Ammon's horn (tissue), 1 donor: ENCODE results near the gene ABCA1.
A peak's percentile ranks its signal among the peaks of the same experiment; 100 is the strongest.

Source experiments
- DNase-seq: peaks from one replicate; pipeline ENCODE4 v3.0.0-alpha.2; 2016; ENCODE audit warnings: low spot score

ABCA1 gene

DNA sequence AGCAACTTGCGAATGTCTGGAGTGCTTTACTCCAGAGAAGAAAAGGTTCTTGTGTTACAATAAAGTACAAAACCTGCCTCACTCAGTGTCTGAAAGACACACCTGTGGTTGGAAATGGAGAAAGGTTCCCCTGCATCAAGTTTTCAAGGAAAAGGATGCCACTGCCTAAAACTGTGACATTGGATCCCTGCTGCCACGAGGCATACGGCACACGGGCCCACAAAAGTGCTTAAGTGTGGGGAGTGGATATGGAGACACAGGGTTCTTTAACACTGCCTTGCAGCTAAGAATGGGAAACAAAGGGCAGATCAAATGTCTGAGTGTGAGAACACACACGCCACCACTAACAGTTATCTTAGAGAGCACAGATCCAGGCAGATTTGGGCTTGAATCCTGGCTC, 89.0 kb downstream of the ABCA1 start:
- DNase-seq, result no peak

DNA sequence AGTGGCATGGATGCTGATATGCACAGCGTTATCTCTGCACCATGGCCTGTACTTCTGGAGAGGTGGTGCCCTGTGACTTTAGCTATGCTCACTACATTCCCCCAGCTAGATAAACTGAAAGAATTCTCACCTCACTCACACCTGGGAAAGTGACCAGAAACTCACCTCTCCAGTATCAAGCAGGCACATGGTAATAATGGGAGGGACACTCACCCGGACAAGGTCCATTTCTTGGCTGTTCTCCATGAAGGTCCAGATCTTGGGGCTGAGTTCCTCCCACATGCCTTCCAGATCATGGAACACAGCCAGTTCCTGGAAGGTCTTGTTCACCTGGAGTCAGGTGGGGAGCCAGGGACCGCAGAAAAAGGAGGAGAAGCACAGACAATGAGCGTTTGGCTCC, 91.2 kb downstream of the ABCA1 start:
- no peak for DNase-seq

DNA sequence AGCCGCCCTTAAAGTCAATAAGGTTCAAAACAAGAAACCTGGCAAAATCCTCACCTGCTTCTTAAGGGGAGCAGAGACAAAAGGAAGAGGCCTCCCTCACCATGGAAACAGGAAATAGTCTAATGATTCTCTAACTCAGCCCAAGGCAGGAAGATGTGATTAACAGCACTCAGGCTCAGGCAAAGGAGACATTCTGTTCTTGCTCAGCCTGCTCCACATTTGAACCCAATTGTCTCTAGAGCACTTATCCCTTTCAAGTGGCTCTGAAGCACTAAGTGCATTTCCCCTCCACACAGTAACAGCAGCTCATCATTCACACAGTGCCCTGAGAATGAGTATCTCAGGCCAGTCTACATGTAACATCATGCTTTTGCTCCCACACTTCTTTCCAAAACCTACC, 91.7 kb downstream of the ABCA1 start:
- no peak for DNase-seq

DNA sequence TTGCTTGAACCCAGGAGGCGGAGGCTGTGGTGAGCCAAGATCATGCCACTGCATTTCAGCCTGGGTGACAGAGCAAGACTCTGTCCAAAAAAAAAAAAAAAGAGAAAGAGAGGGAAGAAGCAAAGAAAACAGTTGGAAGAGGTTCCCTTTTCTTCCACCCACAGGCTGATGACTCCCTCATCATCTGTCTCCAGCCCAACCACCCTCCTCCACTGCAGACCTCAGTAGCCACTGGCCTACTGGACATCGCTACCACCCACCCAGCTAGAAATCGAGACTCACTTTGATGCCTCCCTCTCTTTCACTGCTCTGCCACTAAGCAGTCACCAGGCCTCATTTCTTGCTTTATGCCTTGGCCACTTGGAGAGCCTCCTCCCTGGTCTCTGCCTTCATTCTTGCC, 92.8 kb downstream of the ABCA1 start:
- no peak for DNase-seq

DNA sequence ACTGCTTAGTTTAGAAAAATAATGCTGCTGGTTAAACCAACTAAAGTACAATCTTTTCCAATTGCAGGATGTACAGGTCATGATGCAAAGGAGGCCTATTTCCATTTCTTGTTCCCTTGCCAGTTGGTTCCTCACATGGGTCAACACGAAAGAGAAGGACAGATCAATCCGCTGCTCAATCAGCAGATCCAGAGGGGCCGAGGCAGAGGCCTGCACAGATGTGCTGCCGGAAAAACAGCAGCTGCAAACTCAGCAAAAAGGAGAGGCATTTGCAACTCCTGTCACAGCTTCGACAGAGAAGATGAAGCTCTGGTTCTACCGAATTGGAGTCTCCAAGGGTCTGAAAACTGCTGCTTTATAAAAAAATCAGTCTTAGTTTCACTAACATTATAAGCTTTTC, 94.3 kb downstream of the ABCA1 start:
- DNase-seq, result no peak

DNA sequence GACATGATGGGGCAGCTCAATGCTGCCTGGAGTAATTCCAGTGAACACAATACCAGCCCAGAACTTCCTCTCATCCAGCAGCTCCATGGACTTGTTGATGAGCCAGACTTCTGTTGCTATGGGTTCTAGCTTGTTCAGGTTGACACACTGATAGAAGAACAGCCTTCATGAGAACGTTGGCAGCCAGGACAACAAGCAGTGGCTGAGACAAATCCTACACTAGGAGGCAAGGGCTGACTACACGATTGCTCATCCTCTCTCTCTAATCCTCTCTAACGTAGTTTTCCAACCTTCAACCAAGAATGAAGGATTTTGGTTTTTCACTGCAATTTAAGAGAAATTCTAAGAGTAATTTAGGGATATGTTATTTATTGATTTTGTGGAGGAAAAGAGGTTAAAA, 96.3 kb downstream of the ABCA1 start:
- DNase-seq, result peak; percentile 32

DNA sequence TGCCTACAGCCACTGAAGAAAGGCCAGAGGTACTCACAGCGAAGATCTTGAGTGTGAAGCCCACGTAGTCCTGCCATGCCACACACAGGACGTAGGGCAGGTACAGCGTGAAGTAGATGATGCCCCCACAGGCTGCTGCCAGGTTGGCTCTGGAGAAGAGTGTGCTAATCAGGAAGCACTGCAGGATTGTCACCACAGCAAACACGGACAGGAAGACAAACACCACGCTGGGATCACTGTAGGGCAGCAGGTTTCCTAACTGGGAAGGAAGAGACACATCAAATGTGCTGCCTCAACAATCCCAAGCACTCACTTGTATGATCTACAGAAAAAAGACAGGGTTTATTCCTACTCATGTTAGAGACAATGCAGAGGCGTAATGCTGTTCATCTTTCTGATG, 101.0 kb downstream of the ABCA1 start:
- DNase-seq, result no peak

DNA sequence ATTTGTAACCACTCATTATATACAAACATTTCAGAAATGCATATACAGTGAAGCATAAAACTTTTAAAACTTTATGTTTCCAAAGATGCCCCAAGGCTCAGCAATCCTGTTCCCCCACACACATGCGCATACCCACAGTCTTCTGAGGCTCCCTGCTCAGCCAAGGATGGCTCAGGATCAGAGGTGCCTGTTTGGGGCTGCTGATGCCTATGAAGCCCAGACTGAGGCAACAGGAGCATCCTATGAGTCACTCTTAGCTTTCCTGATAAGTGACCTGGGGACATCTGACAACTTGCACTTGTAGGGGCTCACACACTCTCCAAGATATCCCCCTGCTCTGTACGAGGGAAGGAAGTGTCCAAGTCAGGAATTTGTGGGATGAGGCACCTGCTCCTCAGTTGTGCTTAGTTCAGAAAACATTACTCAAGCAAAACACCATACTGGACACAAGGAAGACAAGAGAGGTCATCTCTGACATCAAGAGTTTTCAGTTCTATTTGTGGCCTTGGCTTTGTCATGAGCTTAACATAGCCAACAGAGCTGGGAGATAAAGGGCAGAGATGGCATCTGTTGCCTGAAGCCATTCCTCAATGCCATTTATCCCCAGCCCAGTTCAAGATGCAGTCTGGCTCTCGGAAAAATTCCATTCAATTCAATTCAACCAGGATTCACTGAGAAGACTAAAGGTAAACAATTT, 101.7 kb downstream of the ABCA1 start:
- no peak for DNase-seq

DNA sequence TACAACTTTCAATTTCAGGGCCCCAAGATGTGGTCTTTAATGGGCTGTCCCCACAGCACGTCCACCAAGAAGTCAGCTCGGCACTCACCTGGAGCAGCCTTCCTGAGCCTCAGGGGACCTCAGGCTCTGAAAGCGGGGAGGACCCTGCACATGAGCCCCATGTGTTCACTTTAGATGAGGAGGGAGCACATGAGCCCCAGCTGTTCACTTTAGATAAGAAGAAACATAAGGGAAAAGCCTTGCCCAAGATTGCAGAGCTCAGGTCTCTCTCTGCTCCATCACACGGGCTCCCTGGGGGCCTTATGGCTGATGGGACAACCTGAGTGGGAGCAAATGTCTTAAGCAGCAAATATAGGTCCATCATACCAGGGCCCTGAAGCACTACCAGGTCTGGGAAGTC, 107.6 kb downstream of the ABCA1 start:
- no peak for DNase-seq

DNA sequence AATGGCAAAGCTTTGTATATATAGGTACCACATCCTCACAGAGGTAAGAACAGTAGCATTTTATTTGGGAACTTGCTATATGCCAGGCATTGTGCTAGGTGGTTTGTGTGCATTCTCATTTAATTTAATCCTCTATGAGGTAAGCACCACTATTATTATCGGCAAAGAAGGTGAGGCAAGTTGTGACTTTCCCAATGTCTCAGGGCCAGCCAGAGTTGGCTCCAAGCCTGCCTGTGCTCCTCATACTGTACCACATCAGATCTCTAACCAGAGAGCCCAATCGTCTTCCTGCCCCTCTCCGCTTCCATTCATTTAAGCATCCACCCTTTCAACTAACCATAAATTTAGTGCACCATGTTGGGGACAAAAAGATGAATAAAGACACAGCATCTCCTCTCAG, 108.9 kb downstream of the ABCA1 start:
- DNase-seq, result no peak

DNA sequence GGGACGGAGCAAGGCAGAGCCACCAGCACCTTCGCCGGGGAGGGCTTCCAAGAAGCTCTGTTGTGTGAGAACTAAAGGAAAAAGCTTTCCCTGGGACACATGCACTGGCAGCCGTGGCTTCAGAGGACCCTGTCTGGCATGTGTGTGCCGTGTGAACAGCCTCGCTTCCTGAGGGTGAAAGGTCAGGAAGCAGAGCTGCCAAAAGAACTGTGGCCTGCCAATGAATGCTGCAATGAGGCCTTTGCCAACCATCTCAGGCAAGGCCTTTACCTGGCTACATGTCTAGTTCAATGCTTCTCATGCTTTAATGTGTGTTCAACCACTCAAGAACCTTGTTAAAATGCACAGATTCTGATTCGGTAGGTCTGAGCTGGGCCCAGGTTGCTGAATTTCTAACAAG, 110.5 kb downstream of the ABCA1 start:
- no peak for DNase-seq

DNA sequence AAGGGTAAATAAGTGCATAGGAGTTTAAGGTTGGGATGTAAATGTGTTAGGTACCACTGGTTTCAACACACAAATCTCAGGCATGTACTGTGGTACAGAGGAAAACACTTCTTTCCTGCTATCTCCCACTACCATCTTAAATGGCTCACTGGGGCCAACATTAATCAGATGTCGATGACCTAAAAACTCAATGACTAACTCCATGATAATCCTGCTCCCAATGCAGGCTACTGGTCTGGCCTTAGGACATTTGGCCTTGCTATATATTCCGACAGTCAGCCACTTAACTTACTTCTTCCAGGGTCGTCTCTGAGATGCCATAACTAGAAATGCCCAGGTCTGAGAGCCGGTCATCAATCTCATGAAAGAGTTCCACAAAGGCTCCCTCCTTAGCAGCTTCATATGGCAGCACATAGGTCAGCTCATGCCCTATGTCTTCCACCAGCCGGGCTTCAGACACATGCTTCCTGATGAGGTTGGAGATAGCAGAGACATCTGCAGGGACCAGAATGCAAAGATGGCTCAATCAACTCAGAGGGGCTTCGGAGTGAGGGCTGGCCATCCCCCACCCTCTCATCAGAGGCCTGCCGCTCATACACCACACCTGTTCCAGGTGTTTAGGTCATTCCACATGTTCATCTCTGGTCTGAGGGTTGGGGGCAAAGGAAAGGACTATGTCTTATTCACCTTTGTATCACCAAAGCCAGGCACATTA, 111.9 kb downstream of the ABCA1 start:
- no peak for DNase-seq

DNA sequence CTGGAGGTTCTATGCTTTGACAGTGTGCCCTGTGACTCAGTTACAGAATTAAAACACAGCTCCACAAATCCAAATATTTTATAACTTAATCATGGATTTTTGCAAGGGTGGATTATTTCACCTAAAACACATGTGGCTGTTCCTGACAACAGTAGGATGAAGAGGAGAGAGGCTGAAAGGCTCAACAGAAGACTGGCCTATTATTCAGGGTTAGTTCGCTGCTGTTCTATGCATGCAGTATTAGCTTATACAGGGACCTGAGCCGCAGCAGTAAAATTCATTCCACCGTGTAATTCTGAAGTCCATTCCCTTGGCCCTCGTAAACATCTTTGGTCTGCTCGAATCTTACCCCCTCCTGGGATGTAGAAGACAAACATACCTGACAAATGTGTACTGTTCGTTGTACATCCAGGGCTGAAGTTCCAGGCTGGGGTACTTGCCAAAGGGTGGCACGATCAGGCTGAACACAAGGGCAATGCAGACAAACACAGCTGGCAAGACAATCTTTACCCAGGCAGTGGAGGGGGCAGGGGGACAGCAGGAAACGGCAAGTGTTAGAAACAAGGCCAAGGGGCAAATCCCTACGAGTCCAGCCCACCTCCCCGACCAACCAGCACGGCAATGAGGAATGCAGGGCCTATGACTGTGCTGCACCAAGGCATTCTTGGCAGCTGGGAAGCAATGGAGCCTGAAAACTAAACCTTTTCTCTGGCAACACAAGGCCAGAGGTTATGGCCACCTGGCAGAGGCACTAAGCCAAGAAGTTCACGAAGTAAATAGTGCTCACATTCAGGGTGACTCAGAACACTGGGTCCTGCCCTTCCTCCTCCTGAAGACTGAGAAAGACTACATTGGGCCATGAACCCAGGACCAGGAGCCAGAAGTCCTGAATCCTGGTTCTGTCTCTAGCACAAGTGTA, 117.3 kb downstream of the ABCA1 start:
- DNase-seq, result peak; percentile 44

DNA sequence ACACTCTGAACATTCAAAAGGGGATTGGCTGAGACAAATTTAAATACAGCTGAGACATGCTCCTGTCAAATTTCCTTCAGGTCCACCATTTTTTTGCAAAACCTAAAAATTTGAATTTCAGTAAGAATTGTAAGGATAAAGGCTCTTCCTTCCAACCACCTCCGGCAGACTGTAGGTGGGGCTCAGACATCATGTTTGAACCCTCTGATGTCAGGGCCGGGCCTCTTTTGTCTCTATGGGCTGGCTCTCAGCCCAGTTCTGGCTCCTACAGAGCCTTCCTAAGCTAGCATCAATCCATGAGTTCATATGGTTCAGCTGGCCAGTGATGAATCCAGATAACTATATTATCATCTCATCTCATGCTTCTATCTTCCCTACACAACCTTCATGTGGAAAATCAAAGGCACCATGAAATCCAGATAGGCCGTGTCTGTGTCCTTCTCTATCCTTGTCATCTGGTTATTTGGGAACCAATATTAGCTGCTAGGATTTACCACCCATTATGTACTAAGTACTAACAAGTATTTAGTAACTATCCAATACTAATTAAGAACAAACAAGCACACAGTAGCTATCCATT, 119.8 kb downstream of the ABCA1 start:
- DNase-seq, result peak; percentile 48

DNA sequence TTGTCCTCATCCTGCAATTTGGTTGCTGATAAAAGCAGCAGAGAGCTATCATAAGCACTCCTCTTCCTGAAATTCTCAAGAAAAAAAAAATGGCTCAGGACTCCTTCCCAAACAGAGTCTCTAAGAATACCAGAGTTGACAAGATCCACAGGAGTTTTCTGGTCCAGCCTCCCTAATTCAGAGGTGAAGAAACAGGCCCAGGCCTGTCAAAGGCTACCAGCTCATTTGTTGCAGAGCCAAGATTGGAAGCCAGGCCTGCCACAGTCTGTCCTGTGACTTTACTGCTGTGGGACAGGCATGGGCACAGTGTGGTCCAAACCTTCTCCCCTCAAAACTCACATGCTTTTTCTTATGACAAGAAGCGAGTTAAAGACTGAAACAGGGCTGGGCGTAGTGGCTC, 122.5 kb downstream of the ABCA1 start:
- no peak for DNase-seq

DNA sequence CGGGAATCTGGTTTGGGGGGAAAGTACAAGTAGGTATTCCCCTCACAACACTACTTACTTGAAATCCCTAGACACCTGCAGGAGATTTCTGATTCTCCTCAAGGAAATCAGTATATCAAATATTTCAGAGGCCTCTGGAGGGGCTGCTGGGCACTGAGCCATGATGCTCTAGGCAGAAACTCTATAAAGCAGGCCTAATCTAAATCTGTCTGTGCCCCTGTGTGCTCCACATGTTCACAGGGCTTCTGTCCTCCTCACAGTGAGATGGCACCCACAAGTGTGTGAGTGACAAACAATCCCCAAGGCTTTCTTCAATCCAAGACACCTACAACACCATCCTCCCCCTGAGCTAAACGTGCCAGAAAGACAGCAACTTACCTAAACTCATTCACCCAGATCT, 125.0 kb downstream of the ABCA1 start:
- DNase-seq, result no peak

DNA sequence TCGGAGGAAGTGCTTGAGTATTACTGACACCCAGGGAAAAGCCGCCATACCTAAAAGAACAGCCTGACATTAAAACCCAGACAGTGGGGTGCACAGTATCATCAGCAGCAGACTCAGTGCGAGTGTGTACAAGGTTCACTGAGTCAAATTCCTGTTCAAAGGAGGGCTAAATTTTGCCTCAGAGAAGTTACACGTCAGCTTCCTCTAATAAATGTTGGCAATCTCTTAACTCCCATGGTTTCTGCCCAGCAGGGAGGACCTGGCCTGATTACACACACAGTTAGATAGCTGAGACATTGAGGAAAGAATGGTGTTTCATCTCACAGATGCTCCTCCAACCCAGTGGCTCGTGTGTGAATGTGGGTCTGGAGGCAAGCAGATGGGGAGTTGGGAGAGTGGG, 125.8 kb downstream of the ABCA1 start:
- no peak for DNase-seq

DNA sequence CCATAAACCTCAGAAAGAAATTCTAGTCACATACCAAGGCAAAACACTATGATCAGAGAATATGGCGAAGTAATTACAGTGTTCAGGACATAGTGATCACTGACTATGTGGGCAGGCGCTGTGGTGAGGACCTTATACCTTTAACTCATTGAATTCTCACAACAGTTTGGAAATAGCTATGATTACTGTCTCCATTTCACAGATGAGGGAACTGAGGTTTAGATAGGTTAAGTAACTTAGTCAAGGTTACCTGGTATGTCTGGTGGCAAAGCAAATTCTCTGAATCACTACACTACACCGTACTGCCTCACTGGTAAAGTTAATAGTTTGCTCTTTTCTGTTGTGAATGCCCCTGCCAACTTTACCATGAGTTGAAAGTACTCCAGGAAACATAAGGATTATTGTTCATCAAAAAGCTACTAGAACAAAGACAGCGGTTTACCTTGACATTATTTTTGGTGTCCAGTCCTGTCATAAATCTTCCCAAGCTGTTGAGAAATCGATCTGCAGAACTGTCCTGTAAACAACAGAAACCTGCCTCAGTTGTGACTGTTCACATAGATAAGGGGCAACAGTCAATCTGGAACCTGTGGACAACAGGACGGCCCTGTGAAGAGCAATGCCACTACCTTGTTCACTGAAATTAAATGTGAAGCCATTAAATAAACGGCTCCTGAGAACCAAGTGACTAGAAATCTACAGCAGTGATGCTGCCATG, 127.7 kb downstream of the ABCA1 start:
- no peak for DNase-seq

DNA sequence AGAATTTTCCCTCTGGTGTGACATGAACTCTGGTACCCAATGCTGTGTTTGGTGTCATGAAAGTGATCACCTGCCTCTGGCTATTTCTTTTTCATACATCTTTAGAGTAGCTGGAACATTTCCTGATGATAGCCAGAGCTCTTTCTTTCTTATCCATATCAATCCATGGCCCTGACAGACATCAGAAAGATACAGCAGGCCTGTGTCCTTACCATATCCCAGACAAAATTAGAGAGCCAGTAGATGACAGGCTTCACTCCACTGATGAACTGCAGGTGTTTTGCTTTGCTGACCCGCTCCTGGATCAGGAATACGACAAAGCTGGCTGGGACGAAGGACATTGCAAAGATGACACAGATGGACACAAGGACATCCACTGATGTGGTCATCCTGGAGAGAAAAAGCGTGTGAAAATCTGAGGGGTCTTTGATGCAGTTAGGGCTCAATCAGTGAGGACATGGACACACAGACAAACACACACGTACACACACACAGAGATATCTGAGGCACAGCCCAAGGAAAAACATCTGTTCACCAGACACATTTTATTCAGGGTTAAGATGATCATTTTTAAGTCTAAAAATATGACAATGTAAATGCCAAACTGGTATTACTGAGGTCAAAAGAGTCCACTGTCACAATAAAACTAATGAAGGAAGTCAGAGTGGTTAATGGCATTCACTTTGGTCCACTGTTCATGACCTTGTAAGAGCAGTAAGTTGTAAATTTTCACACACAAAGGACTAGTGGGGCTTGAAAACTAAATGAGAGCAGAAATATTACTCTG, 129.6 kb downstream of the ABCA1 start:
- DNase-seq, result no peak

DNA sequence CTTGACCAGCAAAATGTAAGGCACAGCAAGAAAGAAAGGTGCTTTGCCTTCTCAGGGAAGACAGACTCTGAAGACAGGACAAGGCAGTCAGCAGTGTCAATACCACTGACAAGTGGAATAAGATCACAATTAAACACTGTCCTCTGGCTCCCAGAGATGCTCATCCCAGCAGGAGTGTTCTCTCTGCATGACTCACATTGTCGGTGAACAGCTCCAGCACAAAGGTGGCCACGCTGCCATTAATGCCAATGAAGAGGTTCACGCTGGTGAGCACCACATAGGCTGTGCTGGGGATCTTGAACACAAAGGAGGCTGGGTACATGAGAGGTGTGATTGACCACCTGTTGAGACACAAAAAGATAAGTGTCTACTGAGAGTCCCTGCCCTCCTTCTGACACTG, 132.1 kb downstream of the ABCA1 start:
- no peak for DNase-seq

DNA sequence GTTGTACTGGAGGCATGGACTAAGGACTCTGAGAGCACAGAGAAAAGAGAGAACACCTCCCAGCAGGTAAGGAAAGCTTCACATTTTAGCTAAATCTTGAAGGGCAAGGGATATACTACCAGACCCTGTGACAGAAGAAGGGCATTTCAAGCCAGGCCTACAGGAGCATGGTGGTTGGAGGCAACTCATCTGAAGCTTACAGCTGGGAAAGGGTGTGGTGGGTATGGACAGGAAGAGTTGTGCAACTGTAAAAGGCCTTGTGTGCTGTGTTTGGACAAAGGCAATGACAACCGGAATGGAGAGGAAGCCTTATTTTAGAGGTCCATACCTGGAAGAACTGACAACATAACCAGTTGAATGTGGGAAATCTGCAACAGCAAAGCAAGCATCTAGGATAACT, 132.9 kb downstream of the ABCA1 start:
- DNase-seq, result no peak
